Measurements from ENCODE around the gene TRUB2.

DNA sequence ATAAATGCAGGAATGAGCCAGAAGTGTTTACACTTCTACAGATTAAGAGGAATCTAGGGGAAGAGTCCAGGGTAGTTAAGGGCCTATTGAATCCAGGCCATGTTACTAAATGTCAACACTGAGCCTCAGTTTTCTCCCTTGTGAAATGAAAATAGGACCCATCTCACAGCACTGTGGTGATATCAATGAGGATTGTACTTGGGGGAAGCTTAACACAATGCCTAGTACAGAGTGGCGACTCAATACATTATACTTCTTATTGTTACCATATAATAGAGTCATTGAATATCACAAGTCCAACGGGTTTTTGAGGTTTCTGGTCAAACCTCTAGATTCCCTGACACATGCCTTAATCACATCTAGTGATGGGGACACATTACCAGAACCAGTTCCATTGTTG, 4.6 kb downstream of the TRUB2 start:
- TF ChIP-seq, protein P1, sequence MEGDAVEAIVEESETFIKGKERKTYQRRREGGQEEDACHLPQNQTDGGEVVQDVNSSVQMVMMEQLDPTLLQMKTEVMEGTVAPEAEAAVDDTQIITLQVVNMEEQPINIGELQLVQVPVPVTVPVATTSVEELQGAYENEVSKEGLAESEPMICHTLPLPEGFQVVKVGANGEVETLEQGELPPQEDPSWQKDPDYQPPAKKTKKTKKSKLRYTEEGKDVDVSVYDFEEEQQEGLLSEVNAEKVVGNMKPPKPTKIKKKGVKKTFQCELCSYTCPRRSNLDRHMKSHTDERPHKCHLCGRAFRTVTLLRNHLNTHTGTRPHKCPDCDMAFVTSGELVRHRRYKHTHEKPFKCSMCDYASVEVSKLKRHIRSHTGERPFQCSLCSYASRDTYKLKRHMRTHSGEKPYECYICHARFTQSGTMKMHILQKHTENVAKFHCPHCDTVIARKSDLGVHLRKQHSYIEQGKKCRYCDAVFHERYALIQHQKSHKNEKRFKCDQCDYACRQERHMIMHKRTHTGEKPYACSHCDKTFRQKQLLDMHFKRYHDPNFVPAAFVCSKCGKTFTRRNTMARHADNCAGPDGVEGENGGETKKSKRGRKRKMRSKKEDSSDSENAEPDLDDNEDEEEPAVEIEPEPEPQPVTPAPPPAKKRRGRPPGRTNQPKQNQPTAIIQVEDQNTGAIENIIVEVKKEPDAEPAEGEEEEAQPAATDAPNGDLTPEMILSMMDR (IDR thresholded peaks at IDR 0.05) = no peak
- no peak for TF ChIP-seq POLR2A (IDR thresholded peaks at IDR 0.05)

All from vagina (tissue), 2 donors.